GM19324 (cell line): Measurements from ENCODE around the gene TEDC2.
"Not testable (repeated sequence)": the region's sequence is repeated elsewhere in the genome, so short reads cannot be mapped to it uniquely, and the experiment has no call there.

ENCODE experiments used
- ATAC-seq: cut with Tn5 transposase; IDR thresholded peaks from one replicate; pipeline ENCODE4 v1.9.1; 2021; ENCODE audit warnings: mild to moderate bottlenecking, moderate library complexity; ENCODE audit not compliant: unreplicated experiment, low FRiP score

Gene TEDC2, protein sequence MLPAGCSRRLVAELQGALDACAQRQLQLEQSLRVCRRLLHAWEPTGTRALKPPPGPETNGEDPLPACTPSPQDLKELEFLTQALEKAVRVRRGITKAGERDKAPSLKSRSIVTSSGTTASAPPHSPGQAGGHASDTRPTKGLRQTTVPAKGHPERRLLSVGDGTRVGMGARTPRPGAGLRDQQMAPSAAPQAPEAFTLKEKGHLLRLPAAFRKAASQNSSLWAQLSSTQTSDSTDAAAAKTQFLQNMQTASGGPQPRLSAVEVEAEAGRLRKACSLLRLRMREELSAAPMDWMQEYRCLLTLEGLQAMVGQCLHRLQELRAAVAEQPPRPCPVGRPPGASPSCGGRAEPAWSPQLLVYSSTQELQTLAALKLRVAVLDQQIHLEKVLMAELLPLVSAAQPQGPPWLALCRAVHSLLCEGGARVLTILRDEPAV

DNA sequence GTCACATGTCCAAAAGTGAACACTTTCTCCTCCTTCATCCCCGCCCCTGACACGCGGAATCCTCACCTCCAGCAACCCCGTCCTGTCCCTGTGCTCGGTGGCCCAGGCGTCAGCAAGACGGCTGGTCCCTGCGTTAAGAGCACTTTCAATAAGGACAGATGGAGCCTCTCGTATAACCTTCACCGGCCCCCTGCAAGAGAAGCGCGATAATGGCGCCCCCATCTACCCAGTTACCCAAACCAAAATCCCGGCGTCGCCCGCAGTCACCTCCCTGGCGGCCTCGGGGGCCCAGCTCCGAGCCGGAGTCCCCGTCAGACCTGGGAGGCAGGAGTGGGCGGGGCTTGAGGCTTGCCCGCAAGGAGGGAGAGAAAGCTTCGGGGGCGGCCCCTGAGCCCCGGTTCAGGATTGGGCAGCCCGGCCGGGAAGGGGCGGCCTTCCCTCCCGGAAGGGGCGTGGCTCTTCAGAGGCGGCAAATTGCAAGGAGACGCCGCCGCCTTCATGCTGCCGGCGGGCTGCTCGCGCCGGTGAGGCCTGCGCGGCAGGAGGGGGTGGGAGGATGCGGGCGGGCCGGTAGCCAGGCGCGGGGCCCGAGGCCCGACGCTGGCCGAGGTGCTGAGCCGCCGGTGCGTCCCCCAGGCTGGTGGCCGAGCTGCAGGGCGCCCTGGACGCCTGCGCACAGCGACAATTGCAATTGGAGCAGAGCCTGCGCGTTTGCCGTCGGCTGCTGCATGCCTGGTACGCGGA is at the start of gene TEDC2:
TEDC2 (plus strand) TSS at position 463 of the 744 bp plus-strand sequence; CDS start at position 499, 36 bp downstream.
- peak; percentile 87 for ATAC-seq

DNA sequence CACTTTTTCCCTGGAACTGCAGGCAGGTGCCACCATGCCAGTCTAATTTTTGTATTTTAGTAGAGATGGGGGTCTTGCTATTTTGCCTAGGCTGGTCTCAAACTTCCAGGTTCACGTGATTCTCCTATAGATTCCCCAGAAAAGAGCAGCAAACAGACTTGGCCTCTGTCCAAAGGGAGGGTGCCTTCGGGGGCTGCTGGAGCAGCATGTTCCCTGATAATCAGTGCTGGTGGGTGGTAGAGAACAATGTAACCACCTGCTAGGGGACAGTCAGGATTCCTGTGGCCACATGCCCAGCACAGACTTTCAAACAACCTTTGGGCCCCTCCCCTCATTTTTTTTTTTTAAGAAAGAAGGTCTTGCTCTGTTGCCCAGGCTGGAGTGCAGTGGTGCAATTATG is 44.8 kb upstream of the TEDC2 start:
- ATAC-seq = no peak

DNA sequence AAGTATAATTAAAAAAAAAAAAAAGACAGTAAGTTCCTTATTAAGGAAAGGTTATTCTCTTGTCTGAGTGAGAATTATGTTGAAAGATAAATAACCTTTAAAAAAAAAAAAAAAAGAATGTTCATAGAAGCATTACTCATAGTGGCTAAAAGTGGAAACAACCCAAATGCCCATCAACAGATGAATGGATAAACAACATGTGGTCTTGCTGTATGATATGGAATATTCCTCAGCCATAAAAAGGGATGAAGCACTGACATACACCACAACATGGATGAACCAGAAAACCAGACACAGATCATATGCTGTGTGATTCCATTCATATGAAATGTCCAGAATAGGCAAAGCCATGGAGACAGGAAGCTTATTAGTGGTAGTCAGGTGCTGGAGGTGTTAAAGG is 39.9 kb upstream of the TEDC2 start:
- no peak for ATAC-seq

DNA sequence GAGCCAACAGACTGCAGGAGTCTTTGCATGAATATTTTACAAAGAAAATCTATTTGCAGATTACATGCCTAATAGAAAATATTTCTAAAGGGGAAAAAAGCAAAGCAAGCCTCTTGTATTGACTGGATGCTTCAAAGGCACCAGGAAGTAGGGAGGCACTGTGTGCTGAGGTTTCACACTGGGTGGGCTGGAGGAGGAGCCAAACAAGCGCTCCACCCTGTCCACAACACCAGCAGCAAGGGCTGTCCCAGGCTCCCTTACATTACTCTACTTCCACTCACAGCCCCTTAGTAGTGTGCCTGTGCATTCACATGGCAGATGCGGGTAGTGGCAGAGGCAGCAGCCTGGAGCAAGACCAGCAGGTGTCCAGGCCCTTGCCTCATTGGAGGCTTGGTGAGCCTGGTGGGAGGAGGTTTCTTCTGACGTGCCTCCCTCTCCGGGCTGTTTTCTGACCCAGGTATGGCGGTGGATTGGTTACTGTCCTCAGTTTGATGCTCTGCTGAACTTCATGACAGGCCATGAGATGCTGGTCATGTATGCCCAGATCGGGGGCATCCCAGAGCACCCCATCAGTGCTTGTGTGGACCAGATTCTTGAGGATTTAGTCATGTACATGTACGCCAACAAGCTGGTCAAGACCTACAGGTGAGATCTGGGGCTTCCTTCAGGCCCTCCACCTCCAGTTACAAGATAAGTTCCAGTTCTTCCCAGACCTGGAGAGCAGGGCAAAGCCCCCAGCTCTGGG is 37.6 kb upstream of the TEDC2 start:
- no peak for ATAC-seq

DNA sequence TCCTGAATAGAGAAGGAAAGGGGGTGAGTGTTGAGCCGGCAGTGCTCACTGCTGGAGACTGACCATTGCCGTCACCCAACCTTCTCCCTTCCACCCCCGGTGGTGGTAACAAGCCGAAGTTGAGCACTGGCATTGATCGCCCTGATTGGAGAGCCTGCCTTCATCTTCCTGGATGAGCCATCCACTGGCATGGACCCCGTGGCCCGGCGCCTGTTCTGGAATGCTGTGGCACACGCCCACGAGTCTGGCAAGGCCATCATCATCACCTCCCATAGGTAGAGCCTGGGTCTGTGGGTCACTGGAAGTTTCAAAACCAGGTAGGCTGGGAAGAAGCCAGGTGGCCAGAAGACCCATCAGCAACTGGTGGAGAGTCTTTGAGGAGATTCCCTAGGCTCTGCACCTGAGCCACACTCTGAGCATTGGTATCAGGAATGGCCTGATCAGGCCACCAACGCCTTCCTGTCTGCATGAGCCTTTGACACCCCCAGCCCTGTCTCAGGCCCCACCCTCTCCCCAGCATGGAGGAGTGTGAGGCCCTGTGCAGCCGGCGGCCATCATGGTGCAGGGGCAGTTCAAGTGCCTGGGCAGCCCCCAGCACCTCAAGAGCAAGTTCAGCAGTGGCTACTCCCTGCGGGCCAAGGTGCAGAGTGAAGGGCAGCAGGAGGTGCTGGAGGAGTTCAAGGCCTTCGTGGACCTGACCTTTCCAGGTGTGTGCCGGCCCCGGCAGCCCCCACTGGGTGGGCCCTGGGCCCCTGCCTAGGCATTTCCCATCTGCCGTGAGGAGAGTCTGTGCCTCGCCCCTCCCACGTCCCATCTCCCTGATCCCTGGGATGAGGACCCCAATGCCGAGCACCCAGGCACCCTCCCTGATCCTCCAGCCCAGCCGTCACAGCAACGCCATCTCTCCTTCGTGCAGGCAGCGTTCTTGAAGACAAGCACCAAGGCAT is 35.6 kb upstream of the TEDC2 start:
- no peak for ATAC-seq

DNA sequence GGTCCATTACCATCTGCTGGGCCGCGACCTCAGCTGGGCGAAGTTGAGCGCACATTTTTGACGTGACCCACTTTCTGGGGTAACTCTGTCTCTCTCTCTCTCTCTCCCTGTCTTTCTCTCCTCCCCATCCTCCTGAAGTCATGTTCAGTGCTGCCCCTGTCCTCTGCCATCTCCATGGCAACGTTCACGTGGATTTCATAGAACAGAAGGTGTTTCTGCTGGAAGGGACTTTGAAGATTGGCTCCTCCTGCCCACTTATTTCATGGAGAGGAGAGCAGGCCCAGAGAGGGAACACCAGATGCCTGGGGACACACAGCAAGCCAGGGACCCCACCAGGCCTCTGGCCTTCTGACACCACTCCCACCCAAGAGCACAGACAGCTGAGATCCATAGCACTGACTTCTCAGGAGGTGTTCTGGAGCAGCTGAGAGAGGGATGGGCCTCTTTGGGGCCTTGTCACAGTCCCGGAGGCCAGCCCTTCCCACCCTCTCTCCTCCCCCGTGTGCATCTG is 34.8 kb upstream of the TEDC2 start:
- no peak for ATAC-seq

DNA sequence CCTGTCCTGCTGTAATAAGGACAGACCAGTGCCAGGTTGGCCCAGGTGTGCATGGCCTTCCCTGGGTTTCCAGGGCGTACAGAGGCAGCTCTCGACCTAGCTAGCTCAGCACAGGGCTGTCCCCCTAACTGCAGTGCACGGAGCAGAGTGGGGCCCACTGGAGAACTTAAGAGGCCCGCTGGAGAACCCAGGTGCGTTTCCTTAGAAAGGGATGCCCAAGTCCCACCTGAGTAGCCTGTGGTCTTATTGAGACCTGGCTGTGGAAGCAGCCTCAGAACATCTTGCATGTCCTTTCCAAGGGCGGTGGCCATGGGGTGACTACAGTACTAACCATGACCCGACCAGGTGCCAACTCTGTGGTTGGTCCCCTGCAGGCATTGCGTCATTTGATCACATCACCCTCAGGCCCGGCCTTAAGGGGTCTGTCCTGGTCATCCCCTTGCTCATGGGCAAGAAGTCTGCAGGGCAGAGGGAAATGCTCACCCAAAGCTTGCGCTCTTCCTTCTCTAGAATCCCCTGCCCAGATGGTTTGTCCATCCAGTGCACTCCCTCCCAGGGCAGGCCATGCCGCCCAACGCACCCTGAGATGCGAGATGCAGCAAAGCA is 34.0 kb upstream of the TEDC2 start:
- no peak for ATAC-seq

DNA sequence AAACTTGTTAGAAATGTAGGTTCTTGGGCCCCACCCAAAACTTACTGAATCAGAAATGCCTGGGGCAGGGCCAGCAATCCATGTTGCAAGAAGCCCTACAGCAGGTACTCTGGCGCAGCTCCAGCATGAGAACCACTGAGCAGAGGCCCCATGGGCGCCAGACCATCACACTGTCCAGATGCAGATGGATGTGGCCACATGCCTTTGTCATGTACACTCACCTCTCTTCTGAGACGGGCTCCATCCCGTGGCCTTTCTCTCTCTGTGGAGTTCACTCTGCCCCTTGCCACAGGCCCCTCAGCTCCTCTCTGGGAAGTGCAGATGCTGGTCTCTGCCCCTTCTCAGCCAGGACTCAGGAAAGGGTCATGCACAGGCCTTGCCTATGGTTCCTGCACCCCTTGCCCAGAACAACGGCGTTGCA is 33.0 kb upstream of the TEDC2 start:
- no peak for ATAC-seq

DNA sequence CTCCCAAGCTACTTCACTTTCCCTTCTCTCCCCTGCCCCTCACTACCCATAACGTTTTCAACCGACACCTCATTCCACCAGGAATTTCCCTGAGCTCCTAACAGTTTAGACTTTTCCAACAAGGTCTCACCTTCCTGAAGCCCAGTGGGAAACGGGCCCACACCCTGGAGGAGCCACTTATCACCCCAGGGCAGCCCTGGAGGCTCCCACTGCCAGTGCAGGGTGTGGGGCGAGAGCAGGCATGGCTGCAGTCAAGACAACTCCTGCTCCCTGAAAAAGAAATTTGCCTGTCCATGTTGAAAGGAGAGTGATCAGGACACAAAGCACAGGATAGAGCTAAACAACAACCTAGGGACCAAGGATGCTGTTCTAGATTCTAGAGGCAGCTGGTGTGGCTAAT is 32.4 kb upstream of the TEDC2 start:
- no peak for ATAC-seq

DNA sequence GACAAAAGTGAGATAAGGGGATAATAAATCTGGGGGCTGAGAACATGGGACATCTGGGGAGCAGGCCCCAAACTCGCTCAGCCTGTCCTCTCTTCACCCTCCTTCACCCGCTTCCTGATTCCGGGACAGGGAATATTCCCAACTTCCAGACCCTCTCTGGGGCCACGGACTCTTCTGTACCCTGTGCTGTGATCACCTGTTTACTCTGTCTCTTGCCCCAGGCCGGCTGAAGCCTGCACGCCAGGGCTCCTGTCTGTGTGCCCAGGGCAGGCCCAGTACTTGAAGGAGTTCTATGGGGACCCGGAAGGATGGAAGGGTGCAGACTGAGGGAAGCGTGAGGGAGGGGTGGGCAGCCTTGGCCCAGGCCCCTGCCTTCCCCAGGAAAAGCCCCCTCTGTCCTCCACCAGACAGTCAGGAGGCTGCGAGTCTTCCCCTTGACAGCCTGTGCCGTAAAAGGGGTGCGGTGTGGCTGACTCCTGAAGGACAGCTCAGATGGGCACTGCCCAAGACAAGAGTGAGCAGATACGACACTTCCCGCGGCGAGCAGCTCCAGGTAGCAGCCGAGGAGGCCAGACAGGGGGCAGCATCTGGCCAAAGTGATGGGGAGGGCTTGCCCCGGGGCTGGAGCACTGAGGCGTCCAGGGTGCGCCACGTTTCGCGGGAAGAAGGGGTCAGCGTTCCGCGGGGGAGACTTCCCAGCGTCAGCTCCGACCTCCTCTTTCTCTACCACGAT is 31.7 kb upstream of the TEDC2 start:
- ATAC-seq = peak; percentile 5

DNA sequence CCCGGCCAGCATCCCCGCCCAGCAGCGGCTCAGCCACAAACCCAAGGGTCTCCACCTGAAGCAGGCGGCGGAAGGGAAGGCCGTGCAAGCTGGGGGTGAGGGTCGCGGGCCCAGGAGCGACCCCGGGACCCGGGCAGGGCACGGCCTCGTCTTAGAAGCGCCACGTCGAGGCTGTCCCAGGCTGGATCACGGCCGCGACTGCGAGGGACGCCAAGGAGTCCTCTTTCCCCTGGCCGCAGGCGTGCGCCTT is 31.2 kb upstream of the TEDC2 start:
- no peak for ATAC-seq

DNA sequence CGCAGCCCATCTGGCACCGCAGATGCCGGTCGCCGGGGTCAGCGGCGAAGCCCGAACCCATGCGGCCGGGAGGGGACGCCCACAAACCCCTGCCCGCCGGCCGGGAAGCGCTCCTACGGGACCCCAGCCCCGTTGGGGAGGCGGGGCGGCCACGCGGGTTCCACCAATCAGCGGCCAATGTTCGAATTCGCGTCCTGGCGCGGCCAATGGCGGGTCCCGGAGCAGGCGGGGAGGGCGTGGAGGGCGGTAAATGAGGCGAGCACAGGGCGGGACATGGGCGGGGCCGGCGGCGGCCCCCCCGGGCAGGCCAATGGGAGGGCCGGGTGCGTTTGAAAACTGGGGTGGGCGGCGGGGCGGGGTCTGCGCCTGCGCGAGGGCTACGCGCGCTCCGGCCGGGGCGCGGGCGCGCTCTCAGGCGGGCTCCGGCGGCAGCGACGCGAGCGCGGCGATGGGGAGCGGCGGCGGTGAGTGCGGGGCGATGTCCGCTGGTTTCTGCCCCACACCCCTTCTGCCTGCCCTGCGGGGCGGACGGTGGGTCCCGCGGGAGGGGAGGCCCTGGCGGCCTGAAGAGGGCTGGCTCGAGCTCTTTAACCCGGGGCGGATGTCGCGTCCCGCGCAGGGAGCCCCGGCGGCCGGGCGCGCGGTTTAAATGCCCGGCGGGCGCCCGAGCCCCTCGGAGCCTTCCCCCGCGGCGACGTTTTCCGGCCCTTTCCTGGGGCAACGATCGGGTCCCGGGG is 30.7 kb upstream of the TEDC2 start, which contains the start of gene CCNF:
CCNF (plus strand) TSS at position 414 of the 737 bp plus-strand sequence; CDS start at position 449, 35 bp downstream.
- ATAC-seq = peak; percentile 91

DNA sequence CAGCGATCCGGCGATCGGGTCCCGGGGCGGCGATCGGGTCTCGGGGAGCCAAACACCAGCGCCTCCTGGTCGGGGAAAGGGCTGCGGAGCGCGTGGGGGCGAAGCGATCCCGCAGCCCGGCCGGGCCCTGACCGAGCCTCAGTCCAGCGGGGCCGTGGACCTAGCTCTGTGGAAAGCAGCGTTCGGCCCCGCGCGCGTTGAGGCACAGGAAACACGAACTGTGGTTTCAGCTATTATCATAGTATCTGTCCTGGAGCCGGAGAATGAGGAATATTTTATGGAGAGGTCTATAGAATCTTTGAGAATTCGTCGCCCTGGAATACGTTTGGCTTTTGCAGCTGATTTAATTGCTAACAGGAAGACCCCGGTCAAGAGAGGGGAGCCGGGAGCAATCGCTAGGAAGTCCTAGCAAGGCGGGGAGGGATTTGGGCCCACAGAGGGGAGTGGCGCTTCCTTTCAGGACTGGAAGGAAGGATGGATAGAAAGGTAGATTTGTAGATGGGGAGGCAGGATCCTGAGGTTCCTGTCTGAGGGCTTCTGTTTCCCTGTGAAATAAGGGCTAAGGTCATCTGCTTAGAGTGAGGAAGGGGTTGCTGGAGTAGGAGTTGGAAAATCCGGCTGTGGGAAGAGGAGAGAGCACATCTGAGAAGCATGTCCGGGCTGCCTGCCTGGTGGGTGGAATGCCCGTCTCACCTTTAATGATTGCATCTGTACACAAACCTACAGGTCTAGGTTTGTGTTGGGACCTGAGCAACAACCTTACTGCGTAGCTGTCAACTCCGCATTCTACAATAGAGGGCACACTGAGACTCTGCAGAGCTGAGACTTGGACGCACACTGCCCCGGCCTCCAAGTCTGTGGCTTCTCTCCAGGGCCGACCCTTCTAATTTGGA is 29.9 kb upstream of the TEDC2 start:
- ATAC-seq = peak; percentile 21

DNA sequence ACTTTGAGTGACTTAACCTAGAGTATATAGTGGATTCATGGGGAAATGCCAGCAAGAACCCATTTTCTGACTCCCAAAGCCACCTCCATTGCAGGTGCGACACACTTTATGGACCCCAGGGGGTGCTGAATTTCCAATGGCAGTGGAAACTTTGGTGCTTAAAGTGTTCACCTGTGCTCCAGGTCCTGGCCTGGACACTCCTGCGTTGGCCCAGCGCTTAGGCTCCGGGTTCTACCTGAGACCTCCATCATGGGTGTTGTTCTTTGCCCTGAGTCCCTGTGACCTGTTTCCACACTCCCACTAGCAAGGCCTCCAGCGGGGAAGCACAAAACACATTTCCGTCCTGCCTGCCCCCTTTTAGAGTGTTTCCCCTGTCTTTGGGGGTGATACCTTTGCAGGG is 27.6 kb upstream of the TEDC2 start:
- no peak for ATAC-seq

DNA sequence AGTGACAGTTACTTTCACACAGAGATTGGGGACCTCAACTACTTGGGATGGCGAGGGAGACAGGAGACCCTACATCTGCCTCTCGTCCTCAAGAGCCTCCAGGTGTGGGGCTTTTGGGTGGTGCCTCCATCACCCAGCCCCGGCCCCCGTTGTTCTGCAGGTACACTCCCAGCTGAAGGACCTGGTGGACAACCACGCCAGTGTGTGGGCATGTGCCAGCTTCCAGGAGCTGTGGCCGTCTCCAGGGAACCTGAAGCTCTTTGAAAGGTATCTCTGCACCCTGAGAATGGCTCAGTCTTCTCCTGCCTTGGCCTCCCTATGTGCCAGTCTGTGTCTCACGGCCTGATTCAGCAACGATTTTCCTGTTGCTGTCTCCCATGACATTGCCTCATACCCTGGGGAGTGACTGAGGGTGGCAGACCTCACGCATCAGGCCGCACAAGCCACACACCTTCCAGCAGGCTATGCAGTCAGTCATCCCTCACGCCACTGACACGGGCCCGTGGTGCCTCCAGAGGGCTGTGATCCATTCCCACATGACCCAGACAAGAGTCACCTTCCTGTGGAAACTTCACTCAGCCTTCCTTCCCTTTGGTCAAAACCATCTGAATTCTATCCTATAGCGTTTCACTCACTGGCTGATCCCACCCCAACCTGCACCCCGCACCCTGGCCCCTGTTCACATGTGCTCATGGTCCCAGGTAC is 27.0 kb upstream of the TEDC2 start:
- ATAC-seq = no peak

DNA sequence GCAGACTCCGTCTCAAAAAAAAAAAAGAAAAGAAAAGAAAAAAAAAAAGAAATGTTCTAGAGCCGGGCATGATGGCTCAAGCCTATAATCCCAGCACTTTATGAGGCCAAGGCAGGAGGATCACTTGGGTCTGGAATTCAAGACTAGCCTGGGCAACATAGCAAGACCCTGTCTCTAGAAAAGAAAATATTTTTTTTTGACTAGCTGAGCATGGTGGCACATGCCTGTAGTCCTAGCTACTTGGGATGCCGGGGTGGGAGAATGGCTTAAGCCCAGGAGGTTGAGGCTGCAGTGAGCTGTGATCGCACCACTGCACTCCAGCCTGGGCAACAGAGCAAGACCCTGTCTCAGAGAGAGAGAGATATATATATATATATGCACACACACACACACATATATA is 24.7 kb upstream of the TEDC2 start:
- not testable (repeated sequence) for ATAC-seq

DNA sequence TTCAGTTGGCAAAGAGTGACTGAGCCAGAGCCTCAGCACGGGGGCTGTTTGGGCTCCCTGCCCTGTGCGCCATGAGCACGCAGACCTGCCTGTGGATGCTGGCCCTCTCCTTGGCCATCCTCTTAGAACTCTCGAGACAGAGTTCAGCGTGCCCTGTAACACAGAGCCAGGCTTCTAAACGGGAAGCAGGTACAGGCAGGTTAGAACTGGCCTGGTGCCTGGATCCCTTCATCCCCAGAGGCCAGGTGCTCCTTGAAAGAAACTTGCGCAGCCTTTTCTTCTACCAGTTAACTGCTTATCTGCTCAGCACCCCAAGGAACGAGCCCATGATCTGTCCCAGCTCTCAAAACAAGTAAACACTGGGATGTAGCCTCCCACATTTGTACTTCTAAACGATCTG is 23.8 kb upstream of the TEDC2 start:
- ATAC-seq = no peak
